ENCODE measurements around the gene CALHM4. TPM values are rescaled to one million over a fixed set of nuclear protein-coding genes. Genes with fewer than 3 reads are reported as not detected.

The CALHM4 gene
- total and polyA plus RNA-seq, 2 of the 4 experiments (the other 2 are of a cell fraction), result 0.07 TPM; not detected in 1

DNA sequence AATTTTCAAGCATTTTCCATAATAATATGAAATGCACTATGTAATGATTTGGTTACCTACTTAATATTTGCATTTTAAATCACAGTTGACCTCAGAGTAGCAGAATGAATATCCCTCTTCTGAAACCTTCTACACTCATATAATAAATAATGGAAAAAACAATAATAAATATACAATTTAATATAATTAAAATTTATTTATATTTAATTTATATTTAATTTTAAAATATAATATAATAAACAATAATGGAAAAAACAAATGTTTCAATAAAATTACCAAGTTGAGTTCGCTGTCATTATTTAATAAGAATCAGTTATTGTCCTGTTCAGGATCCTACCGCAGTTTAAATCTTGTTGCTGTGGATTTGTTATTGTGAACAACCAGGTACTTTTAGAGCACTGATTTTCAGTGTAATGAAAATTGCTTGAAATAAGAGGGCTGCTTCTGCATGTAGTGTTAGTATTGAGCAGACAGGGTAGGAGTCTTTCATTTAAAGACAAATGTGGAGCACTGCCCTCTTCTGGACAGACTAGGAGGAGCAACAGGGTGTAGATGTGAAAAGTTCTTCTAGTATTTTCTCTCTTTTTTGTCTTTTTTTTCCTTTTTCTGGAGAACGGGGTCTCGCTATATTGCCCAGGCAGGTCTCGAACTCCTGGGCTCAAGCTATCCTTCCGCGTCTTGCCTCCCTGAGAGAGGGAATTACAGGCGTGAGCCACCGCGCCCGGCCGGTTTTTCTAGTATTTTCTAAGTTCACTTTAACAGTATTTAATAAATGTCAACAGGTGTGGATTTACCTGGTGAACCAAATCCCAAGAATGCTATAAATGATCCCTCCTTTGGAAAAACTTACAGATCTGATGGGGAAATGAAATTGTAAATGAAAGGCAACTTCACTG, 21.6 kb upstream of the CALHM4 start:
- Histone ChIP-seq H2AK5ac (ENCODE audit: low read depth, low read length) (no peak overlapping the region), H3K27ac (ENCODE audit: insufficient read depth, low read length) (no peak overlapping the region), H3K4me2 (ENCODE audit: low read depth, low read length) (no peak overlapping the region), H3K4me1 (ENCODE audit: control insufficient read depth, insufficient read depth, low read length) (peaks cover 13% of the 10 kb centered on the region), H3K23ac (ENCODE audit: low read depth, low read length) (no peak overlapping the region), H3K36me3 (ENCODE audit: control insufficient read depth, insufficient read depth, low read length) (no peaks in the 10 kb centered on the region), H4K5ac (ENCODE audit: low read depth, low read length) (no peak overlapping the region), H2BK15ac (ENCODE audit: low read depth, low read length) (peak overlapping the region; percentile 66; the same call in 1 of the 3 replicates), H3K79me1 (ENCODE audit: low read depth in 1 of 2, low read length in 2 of 2) (0 out of 4 replicates have a peak, but pooled peaks cover 0 to 3% of the 10 kb centered on the region in 2 experiments), H2BK5ac (ENCODE audit: low read depth, low read length, poor library complexity, severe bottlenecking) (peak overlapping the region; percentile 1), H3K9ac (ENCODE audit: low read depth, low read length) (no peak overlapping the region), H2AFZ (replicated peaks; ENCODE audit: low read length, poor library complexity) (no peak overlapping the region), H3K27me3 (ENCODE audit: control insufficient read depth, insufficient read depth, low read length) (no peaks in the 10 kb centered on the region), H3K4me3 (ENCODE audit: insufficient read depth, low read depth, low read length) (no peak overlapping the region), H3K56ac (ENCODE audit: extremely low read depth, insufficient read depth, low read length) (no peak overlapping the region), H4K8ac (ENCODE audit: low read depth in 2 of 2, low read length in 2 of 2) (no peak overlapping the region), H3K9me3 (ENCODE audit: control insufficient read depth, insufficient read depth, low read length) (no peaks in the 10 kb centered on the region), H2BK120ac (ENCODE audit: low read depth, low read length) (no peak overlapping the region), H3K9me1 (ENCODE audit: insufficient read depth, low read length) (peaks cover 15% of the 10 kb centered on the region), H2AK9ac (replicated peaks; ENCODE audit: low read depth, low read length, poor library complexity) (no peak overlapping the region), H2BK20ac (ENCODE audit: low read depth, low read length) (no peak overlapping the region; the same call in 1 of the 2 replicates), H3K4ac (ENCODE audit: low read depth, low read length) (no peak overlapping the region), H4K91ac (ENCODE audit: insufficient read depth, low read depth, low read length) (no peak overlapping the region), H3K14ac (replicated peaks; ENCODE audit: low read depth, low read length) (no peak overlapping the region), H3K18ac (ENCODE audit: low read depth, low read length) (no peak overlapping the region), H4K20me1 (ENCODE audit: insufficient read depth, low read length) (no peaks in the 10 kb centered on the region)
- dilution Hi-C loops (cut with HindIII; ENCODE audit: low sequenced_read_pairs, unreplicated experiment), result no loop called here
- TF ChIP-seq, protein P1, sequence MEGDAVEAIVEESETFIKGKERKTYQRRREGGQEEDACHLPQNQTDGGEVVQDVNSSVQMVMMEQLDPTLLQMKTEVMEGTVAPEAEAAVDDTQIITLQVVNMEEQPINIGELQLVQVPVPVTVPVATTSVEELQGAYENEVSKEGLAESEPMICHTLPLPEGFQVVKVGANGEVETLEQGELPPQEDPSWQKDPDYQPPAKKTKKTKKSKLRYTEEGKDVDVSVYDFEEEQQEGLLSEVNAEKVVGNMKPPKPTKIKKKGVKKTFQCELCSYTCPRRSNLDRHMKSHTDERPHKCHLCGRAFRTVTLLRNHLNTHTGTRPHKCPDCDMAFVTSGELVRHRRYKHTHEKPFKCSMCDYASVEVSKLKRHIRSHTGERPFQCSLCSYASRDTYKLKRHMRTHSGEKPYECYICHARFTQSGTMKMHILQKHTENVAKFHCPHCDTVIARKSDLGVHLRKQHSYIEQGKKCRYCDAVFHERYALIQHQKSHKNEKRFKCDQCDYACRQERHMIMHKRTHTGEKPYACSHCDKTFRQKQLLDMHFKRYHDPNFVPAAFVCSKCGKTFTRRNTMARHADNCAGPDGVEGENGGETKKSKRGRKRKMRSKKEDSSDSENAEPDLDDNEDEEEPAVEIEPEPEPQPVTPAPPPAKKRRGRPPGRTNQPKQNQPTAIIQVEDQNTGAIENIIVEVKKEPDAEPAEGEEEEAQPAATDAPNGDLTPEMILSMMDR (conservative IDR thresholded peaks at IDR 0.05; ENCODE audit: low read depth, low read length), result peak; percentile 78
- no peak for TF ChIP-seq MAFK (IDR thresholded peaks at IDR 0.05; ENCODE audit: low read depth, low read length)
- TF ChIP-seq CHD1 (IDR thresholded peaks at IDR 0.05; ENCODE audit: low read depth, low read length), result no peak
- peak; percentile 88 for TF ChIP-seq SMC3 (IDR thresholded peaks at IDR 0.05; ENCODE audit: low read depth, low read length)
- TF ChIP-seq MXI1 (IDR thresholded peaks at IDR 0.05; ENCODE audit: borderline replicate concordance, low read depth, low read length), result no peak
- TF ChIP-seq FOS (IDR thresholded peaks at IDR 0.05; ENCODE audit: low read depth, low read length), result no peak
- peak; percentile 74 for TF ChIP-seq RAD21 (IDR thresholded peaks at IDR 0.05; ENCODE audit: low read length)
- WGBS, 2 experiments (ENCODE audit: extremely low coverage in 2 of 2, insufficient read length in 1 of 2), result 67% methylated on average over 3 of the region's 12 CpGs; no CpG with 5 or more reads in 1 of the 2 experiments
- CTCF ChIA-PET, result interaction anchor here (0.6 to 2.1 kb wide), 7 partner anchors 9 to 308 kb away, joined by 3 to 12 read pairs (median 3); partner anchors contain the start of gene CALHM5
- DNase-seq, result peak; percentile 82
- no TSS peak for BruUV-seq (replicated peaks)
- intact Hi-C loops (cut with micrococcal nuclease), result loop anchor here (1.0 to 2.0 kb wide), 6 partner anchors 19 to 309 kb away; partner anchors contain the start of gene DSE
- in situ Hi-C loops (cut with MboI; ENCODE audit: low sequenced_read_pairs), result loop anchor here (10.0 kb wide), 2 partner anchors 237 to 267 kb away; no protein-coding TSS in a partner anchor
- POLR2A ChIA-PET (ENCODE audit: unreplicated experiment), result interaction anchor here (1.0 kb wide), 1 partner anchor 9 kb away, joined by 3 read pairs; no protein-coding TSS in a partner anchor
- peak; percentile 86 for ATAC-seq (ENCODE audit: low read depth)
